Left forelimb (tissue), 1 donor: Measurements from ENCODE around the gene RMI2.

Experiments used
- DNase-seq: peaks from one replicate; pipeline ENCODE4 v3.0.0-alpha.2; 2018; ENCODE audit warnings: low spot score

RMI2 gene

GRCh38 chr16:11310634-11310977, 34.7 kb upstream of the RMI2 start:
- no peak for DNase-seq

DNA sequence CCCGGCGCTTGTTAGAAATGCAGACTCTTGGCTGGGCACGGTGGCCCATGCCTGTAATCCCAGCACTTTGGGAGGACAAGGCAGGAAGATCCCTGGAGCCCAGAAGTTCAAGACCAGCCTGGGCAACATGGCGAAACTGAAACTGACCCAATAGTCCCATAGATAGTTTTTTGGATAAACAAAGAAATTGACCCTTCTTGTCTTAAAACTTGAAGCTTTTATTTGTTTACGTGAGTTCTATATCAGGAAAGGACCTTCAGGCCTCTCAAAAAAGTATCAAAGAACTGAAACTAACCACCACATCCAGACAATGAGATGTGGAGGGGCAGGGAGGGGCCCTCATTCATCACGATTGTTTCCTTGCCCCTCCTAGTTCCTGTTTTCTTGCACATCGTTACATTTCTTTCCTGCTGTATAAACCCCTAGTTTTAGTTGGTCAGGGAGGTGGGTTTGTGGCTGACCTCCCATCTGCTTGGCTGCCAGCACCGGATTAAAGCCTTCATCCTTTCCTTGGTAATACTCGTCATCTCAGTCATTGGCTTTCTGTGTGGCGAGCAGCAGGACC, 34.2 kb upstream of the RMI2 start:
- DNase-seq: no peak

DNA sequence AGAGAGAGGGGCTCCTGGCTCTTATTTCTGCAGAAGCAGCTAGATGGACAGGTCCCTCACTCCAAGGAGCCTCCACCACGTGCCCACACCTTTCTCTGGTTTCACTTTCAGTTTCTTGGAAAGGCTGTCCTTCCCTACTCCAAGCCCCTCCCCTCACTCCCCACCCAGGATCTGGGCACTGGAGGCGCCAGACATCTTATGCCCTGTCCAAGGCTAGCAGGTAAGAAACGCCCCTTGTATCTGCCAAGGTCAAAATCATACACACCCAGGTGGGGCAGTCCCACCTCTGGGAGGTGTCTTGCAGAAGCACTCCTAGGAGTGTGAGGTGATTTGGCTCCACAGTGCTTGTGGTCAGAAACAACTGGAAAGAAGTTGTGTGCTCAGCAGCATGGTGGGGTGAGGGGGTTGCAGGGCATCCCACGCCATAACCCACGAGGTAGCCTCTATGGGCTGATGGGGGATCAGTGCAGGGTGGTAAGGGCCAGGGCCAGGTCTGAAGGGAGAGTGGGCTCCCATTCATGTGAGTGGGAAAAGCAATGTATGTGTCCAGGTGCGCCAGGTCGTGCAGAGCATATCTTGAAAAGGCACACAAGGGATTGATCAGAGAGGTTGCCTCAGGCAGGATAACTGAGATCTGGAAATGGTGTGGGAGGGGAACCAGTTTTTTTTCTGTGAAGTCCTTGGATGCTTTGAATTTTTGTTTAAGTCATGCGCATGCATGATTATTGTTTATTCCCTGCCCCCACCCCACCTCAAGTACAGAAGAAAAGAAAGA, 32.4 kb upstream of the RMI2 start:
- DNase-seq: no peak

DNA sequence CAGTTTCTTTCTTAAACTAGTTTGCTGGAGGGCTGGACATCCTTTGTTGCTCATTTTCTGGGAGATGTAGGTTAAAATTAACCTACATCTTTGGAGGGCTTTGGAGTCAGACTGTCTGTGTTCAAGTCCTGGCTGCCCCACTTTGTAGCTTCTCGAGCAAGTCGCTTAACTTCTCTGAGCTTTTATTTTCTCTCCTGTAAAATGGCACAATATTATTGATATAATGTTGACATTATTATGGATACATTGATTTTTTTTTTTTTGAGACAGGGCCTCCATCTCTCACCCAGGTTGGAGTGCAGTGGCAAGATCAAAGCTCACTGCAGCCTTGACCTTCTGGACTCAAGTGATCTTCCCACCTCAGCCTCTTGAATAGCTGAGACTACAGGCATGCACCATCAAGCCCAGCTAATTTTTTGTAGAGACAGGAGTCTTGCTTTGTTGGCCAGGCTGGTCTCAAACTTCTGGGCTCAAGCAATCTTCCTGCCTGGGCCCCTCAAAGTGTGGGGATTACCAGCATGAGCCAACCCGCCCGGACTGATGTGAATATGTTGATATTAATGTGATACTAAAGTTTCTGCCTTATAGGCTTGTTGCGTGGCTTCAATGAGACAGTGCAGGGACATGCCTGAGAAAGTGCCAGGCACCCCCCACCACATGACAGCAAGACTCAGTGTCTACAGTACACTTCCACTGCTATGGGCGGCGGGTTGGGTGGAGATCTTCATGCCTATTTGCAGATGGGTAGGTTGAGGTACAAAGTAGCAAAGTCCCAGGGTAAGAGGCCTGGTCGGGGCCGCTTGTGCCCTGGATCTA, 31.6 kb upstream of the RMI2 start:
- no peak for DNase-seq

GRCh38 chr16:11314309-11314894, 30.9 kb upstream of the RMI2 start:
- DNase-seq: no peak

GRCh38 chr16:11315510-11315909, 29.7 kb upstream of the RMI2 start:
- DNase-seq: no peak

GRCh38 chr16:11316331-11317015, 28.8 kb upstream of the RMI2 start:
- DNase-seq: no peak

DNA sequence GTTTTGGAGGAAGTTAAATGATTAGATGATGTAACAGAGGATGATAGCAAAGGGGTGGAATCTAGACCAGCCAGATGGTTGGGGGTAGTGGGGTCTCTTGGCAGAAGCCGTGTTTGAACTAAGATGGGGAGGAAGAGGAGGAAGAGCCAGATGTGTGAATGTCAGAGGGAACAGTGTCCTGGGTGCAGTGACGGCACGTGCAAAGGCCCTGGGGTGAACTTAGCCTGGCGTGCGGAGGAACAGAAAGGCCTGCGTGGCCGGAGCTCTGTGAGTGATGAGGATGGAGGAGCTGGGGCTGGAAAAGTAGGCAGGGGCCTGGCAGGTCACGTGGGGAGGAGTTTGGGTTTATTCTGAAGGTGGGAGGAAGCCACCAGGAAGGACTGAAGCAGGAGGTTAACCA, 26.4 kb upstream of the RMI2 start:
- no peak for DNase-seq

- no peak for DNase-seq
Observed at GRCh38 chr16:11319529-11320146, 25.6 kb upstream of the RMI2 start.

DNA sequence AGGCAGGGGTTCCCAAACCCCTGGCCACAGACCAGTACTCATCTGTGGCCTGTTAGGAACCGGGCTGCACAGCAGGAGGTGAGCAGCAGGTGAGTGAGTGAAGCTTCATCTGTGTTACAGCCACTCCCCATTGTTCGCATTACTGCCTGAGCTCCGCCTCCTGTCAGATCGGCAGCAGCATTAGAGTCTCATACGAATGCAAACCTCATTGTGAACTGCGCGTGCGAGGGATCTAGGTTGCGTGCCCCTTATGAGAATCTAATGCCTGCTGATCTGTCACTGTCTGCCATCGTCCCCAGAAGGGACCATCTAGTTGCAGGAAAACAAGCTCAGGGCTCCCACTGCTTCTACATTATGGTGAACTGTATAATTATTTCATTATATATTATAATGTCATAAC, 25.1 kb upstream of the RMI2 start:
- DNase-seq: no peak

DNA sequence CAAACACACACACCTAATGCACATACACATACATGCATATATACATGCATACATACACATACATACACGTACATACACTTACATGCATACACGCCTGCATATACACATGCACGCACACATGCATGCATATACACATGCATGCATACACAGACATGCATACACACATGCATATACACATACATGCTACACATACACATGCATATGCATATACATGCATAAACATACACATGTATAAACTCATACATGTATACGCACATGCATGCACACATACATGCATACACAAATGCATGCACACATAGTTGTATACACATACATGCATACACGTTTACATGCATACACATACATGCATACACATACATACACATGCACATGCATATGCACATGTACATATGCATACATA, 23.6 kb upstream of the RMI2 start:
- no peak for DNase-seq

- DNase-seq: no peak
Observed at GRCh38 chr16:11322823-11323222, 22.4 kb upstream of the RMI2 start.

- DNase-seq: no peak
Observed at GRCh38 chr16:11323551-11324336, 21.5 kb upstream of the RMI2 start.

DNA sequence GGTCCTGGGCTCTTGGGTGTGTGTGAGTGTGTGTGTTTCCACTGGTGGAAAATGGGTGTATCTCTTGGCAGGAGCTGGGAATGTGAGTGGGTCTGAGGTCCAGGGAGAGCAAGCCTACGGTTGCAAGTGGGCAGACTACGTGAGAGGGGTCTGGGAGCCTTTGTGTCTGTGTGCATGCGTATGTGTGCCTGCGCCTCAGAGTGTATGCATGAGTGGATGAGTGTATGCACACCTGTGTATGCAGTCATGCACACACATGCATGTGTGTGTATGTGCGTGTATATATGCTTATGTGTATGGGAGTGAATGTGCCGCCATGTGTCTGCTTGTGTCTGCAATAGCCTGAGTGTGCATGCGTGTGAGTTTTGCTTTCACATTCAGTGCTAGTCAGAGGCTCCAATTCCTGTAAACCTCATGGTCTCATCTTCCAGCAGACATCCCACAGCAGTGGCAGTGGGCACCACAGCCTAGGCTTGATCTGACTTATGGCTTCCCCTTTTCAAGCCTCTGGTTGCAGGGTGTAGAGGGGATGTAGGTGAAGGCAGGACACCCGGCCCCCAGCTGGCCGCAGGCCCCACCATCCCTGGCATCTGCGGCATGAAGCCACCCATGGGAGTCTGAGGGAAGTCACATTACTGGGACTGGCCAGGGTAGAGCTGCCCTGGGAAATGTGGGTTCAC, 19.7 kb upstream of the RMI2 start:
- no peak for DNase-seq

DNA sequence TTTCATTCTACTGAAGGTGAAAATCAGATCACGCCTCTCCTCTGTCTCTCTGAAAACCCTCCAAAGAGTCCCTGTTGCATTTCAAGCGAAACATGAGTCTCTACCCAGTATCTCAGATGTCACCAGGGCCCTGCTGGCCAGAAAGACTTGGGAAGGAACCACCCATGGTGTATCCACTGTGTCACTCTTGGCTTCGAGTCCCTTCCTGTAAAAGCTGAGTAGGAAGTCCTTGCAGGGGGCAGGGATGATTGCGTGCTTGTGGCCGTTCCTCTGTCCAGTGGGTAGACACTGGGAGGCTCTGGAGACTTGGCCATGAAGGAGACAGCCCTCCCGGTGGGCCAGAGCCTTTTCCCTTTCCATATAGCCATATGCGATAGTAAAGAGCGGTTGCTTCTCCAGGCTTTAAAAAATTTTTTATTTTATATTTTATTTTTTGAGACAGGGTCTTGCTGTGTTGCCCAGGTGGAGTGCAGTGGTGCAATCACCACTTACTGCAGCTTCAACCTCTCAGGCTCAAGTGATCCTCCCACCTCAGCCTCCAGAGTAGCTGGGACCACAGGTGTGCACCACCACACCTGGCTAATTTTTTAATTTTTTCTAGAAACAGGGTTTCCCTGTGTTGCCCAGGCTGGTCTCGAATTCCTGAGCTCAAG, 19.0 kb upstream of the RMI2 start:
- DNase-seq: no peak

DNA sequence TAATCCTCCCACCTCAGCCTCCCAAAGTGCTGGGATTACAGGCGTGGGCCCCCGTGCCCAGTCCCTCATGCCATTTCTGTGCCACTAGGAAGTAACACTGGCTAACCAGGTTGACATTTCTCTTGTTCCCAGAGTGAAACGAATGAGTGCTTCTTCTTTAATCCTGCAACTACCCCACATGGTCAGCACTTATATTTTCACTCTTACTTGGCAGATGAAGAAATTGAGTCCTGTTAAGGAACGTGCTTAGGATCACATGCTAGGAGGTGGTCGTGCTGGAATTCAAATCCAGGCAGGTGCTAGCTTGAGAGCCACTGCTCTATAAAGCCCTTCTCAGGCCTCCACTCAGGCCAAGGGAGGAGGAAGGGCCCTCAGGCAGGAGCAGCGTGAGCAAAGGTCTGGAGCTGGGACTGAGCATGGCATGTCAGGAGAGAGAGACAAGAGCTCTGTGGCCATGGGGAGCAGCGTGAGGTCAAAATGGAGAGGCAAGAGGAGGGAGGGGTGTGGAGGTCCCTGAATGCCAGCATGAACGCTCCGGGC, 18.5 kb upstream of the RMI2 start:
- DNase-seq: no peak

DNA sequence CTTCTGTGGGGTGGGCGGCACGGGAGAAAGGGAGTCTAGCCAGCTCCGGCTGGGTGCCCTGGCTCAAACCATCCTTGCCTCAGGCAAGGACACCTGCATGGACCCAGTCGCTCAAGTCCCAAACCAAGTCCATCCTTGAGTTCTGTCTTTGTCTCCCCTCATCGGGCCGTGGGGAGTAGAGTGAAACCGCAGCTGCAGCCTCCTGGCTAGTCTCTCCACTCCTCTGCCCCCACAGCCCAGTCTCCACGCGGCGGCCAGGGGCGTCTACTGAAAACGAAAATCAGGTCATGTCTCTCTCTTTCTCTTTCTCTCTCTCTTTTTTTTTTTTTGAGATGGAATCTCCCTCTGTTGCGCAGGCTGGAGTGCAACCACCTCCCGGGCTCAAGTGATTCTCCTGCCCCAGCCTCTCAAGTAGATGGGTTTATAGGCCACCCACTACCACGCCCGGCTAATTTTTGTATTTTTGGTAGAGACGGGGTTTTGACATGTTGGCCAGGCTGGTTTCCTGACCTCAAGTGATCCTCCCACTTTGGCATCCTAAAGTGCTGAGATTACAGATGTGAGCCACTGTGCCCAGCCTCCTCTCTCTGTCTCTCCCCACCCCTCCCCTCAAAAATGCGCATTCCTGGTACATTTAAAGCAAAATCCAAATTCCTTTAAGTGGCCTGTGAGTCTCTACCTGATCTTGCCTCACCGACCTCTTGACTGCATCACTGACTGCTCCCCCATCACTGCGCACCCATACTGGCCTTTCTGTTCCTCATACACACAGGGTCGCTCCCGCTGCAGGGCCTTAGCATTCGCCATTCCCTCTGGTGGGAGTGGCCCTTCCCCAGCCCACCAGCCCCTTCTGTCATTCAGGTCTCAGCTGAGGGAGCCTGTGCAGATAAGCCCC, 17.7 kb upstream of the RMI2 start:
- DNase-seq: no peak
